Thoracic aorta (tissue), 2 donors: ENCODE results near the gene ST6GALNAC2. TPM values are rescaled to one million over a fixed set of nuclear protein-coding genes. Genes with fewer than 3 reads are reported as not detected.

Experiments used
- ATAC-seq: fragments of 150-250 bp; one replicate; pipeline ENCODE4 v1.8.0; 2017; ENCODE audit warnings: low read depth; ENCODE audit not compliant: insufficient number of reproducible peaks, low FRiP score
- DNase-seq: peaks from one replicate; pipeline ENCODE4 v3.0.0-alpha.2; 2020; ENCODE audit warnings: low spot score
- H3K27ac ChIP-seq, 2 donors: fragments of 200-600 bp; sonication (generic); 1 replicate in 1 of 2; 2 replicates in 1 of 2; pipeline ENCODE4 v1.5.1; 2016; ENCODE audit warnings: mild to moderate bottlenecking in 2 of 2, moderate library complexity in 2 of 2
- H3K27me3 ChIP-seq: fragments of 200-600 bp; sonication (generic); replicated peaks from 2 replicates; pipeline ENCODE4 v1.6.0; 2016; ENCODE audit warnings: mild to moderate bottlenecking; ENCODE audit not compliant: insufficient read depth
- H3K36me3 ChIP-seq: fragments of 200-600 bp; sonication (generic); one replicate; pipeline ENCODE4 v1.5.1; 2016
- H3K4me1 ChIP-seq, 2 donors: fragments of 200-600 bp; sonication (generic); 1 replicate in 1 of 2; 2 replicates in 1 of 2; pipeline versions ENCODE4 v1.5.1 to v1.6.0; 2016; ENCODE audit warnings: low read depth in 2 of 2, mild to moderate bottlenecking in 1 of 2; ENCODE audit not compliant: control insufficient read depth in 1 of 2
- H3K4me3 ChIP-seq: fragments of 200-600 bp; sonication (generic); 2 replicates; pipeline ENCODE4 v1.5.1; 2016; ENCODE audit warnings: mild to moderate bottlenecking
- H3K9me3 ChIP-seq: fragments of 200-600 bp; sonication (generic); 2 replicates; pipeline ENCODE4 v1.5.1; 2016
- CTCF ChIP-seq: fragments of 200-600 bp; sonication (generic); IDR thresholded peaks from one replicate; pipeline ENCODE4 v1.5.1; 2019; ENCODE audit warnings: antibody characterized with exemption
- total RNA-seq, 2 donors: library from RNA; depleted of rRNA; stranded (reverse); fragments of >200 nt; gene quantifications; one replicate each; pipeline versions ENCODE4 v1.1.0 to v1.2.3, GENCODE V29; 2016

The ST6GALNAC2 gene
- total RNA-seq, 2 donors from 2014 or later, result 1.8 TPM; not detected in 1

GRCh38 chr17:76574166-76574565 lies 11.5 kb downstream of the ST6GALNAC2 start:
- no peak for DNase-seq
- H3K27me3 ChIP-seq, result no peaks in the 10 kb centered on the region
- H3K4me1 ChIP-seq, result no peaks in the 10 kb centered on the region
- TF ChIP-seq CTCF, result no peak
- H3K27ac ChIP-seq, result no peak overlapping the region
- H3K36me3 ChIP-seq, result no peaks in the 10 kb centered on the region
- no peak overlapping the region for H3K4me3 ChIP-seq
- H3K9me3 ChIP-seq, result no peaks in the 10 kb centered on the region
- no peak for ATAC-seq

DNA sequence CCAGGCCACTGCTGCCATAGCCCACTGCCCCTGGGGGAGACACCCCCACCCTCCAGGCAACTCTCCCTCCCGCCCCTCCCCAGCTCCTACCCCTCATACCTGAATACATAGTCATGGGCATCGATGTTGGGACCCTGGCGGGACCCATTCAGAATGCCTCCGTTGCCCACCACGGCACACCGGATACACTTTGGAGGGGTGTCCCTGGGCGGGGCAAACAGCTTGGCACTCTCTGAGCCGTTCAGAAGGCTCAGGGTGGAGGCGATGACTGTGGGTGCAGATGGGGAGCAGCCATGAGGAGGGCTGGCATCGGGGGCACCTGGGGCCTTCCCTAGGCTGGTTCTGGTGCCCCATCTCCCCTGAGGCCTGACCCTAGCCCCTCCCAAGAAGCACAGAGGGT lies 12.6 kb downstream of the ST6GALNAC2 start:
- TF ChIP-seq CTCF, result no peak
- no peak overlapping the region for H3K27ac ChIP-seq
- no peak for DNase-seq

DNA sequence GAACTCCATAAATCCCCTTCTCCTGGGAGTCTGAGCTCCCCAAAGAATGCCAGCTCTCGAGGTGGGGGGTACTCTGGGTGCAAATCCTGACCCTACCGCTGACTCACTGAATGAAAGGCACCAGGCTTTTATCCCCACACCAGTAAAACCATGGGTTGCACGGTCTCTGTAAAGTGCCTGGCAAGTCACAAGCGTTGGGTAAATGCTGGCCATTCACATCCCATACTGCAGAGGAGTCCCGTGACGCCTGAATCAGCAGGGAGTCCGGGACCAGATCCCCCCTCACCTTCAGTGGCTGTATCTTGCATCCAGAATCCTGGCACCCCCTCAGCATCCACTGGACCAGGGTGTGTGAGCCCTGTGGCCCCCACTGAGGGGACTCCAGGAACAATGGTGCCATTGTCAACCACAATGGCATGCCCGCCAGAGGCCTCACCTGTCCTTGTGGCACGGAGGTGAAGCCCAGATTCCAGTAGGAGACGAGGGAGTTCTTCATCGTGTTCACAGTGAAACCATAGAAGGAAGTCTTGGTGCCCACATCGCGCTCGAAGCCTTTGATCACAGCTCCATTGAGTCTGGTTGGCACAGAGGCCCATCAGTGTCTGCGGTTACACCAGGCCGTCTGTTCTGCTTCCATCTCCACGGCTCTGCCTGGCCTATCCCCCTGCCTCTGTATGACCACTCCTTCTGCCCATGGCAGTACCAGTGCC lies 13.3 kb downstream of the ST6GALNAC2 start:
- Histone ChIP-seq H3K27me3 (no peaks in the 10 kb centered on the region), H3K4me1 (no peaks in the 10 kb centered on the region), H3K27ac (no peak overlapping the region), H3K36me3 (no peaks in the 10 kb centered on the region), H3K4me3 (no peak overlapping the region), H3K9me3 (no peaks in the 10 kb centered on the region)
- no peak for TF ChIP-seq CTCF
- DNase-seq (no peak), ATAC-seq (no peak)

More for the DNA sequence above, 12.6 kb downstream of the ST6GALNAC2 start:
- Histone ChIP-seq H3K4me3 (no peak overlapping the region), H3K9me3 (no peaks in the 10 kb centered on the region), H3K36me3 (no peaks in the 10 kb centered on the region), H3K4me1 (no peaks in the 10 kb centered on the region), H3K27me3 (no peaks in the 10 kb centered on the region)
- ATAC-seq, result no peak

GRCh38 chr17:76570877-76571471 lies 14.7 kb downstream of the ST6GALNAC2 start:
- TF ChIP-seq CTCF, result no peak
- Histone ChIP-seq H3K9me3 (no peaks in the 10 kb centered on the region), H3K27ac (no peak overlapping the region), H3K27me3 (no peaks in the 10 kb centered on the region), H3K36me3 (no peaks in the 10 kb centered on the region), H3K4me3 (no peak overlapping the region), H3K4me1 (no peaks in the 10 kb centered on the region)
- DNase-seq (no peak), ATAC-seq (no peak)

- ATAC-seq (no peak), DNase-seq (no peak)
- no peak overlapping the region for H3K4me3 ChIP-seq
- H3K27me3 ChIP-seq, result no peaks in the 10 kb centered on the region
- no peaks in the 10 kb centered on the region for H3K9me3 ChIP-seq
- no peaks in the 10 kb centered on the region for H3K36me3 ChIP-seq
- no peak overlapping the region for H3K27ac ChIP-seq
- no peaks in the 10 kb centered on the region for H3K4me1 ChIP-seq
- no peak for TF ChIP-seq CTCF
Observed at GRCh38 chr17:76570457-76570856, 15.2 kb downstream of the ST6GALNAC2 start.
